ENCODE results near the gene ZNF692. TPM values are rescaled to one million over a fixed set of nuclear protein-coding genes. Genes with fewer than 3 reads are reported as not detected.

Gene ZNF692
- total and polyA plus RNA-seq, 9 donors = 13.2 to 47.7 (median 35.4) TPM

DNA sequence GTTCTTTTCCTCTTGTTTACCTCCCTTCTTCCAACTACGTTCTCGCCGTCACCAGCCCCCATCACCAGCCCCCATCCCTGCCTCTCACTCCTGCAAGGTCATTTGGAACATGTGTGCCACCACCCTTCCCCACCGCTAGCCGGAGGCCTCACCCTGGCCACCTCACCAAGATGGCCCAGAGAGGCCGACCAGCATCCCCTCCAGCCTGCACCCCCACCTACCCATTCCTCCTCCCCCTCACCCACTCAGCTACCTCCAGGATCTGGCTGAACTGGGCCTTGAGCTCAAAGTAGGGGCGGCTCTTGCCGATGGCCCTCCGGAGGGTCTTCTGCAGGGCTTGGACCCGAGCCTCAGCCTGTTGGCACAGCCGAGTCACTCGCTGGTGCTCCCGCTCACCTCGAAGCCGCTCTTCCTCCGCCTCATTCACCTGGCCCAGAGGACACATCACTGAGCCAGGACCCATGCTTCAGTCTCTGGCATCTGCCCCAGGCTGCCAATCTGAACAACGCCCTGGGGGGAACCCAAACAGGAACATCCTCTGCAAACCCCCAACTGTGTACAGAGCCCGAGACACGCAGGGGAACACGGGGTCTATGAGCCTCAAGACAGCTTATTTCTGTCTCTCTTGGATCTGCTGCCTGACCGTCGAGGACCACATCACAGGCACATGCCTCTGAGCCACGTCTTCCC is 46.0 kb downstream of the ZNF692 start:
- intact Hi-C loops (cut with DNase I) = no loop called here
- Histone ChIP-seq H3K9me3 (no peaks in the 10 kb centered on the region), H3K4me1 (ENCODE audit: insufficient read depth) (peaks cover 3% of the 10 kb centered on the region), H3K27ac (no peak overlapping the region), H3K27me3 (no peaks in the 10 kb centered on the region), H3K36me3 (no peaks in the 10 kb centered on the region), H3K4me3 (no peak overlapping the region)
- 92 to 93% (median 92%) methylated on average over 23 of the region's 23 CpGs for WGBS, 3 donors
- DNase-seq = no peak
- TF ChIP-seq, protein P1, sequence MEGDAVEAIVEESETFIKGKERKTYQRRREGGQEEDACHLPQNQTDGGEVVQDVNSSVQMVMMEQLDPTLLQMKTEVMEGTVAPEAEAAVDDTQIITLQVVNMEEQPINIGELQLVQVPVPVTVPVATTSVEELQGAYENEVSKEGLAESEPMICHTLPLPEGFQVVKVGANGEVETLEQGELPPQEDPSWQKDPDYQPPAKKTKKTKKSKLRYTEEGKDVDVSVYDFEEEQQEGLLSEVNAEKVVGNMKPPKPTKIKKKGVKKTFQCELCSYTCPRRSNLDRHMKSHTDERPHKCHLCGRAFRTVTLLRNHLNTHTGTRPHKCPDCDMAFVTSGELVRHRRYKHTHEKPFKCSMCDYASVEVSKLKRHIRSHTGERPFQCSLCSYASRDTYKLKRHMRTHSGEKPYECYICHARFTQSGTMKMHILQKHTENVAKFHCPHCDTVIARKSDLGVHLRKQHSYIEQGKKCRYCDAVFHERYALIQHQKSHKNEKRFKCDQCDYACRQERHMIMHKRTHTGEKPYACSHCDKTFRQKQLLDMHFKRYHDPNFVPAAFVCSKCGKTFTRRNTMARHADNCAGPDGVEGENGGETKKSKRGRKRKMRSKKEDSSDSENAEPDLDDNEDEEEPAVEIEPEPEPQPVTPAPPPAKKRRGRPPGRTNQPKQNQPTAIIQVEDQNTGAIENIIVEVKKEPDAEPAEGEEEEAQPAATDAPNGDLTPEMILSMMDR (IDR thresholded peaks at IDR 0.05) = no peak
- TF ChIP-seq POLR2A (IDR thresholded peaks at IDR 0.05) (no peak), EP300 (IDR thresholded peaks at IDR 0.05) (no peak)

DNA sequence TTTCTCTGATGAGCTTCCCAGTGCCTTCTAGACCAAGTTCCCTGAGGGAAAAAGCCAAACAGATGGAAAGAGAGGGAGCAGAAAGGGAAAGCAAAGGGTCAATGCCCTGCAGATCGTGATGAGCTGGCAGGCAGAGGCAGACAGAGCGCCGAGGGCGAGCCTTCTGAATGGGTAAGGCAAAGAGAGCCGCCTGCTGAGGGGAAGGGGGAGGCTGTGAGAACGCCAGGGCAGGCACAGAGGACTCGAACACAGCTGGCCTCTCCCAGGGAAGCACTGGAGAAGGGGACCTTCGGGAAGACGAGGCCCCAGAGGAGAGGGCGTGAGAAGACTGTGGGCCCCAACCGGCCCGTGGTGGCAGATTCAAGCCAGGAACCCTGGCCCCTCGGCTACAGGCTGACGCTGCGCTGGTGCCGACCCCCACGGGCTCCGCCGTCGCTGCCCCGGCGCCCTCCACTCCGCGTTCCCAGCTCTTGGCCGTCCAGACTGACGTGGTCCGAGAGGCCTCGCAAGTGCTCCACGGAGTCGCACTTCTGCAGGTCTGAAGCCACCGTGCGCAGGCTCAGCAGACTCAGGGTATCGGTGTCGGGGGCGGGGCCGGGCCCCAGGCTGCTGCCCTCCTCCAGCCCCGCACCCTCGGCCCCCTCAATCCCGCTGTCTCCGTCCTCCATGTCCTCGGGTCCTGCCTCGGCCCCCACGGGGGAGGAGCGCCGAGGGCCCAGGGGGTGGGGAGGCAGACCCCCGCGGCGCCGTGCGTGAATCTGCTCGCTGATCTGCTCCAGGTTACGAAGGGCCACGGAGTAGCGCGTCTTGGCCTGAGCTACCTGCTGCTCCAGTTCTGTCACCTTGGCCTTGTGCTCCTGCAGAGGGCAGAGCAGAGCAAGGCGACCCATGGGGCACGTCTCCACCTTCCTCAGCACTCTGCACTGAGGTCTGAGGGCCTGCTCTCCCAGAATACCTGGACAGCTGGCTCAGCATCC is 47.1 kb downstream of the ZNF692 start:
- intact Hi-C loops (cut with DNase I) = no loop called here
- Histone ChIP-seq H3K9me3 (no peaks in the 10 kb centered on the region), H3K4me1 (ENCODE audit: insufficient read depth) (peaks cover 3% of the 10 kb centered on the region), H3K36me3 (no peaks in the 10 kb centered on the region), H3K27me3 (no peaks in the 10 kb centered on the region), H3K4me3 (no peak overlapping the region), H3K27ac (no peak overlapping the region)
- DNase-seq = no peak
- 79 to 84% (median 82%) methylated on average over 55 to 57 of the region's 57 CpGs for WGBS, 3 donors
- TF ChIP-seq, protein P1 (IDR thresholded peaks at IDR 0.05) = no peak
- TF ChIP-seq POLR2A (IDR thresholded peaks at IDR 0.05) (no peak), EP300 (IDR thresholded peaks at IDR 0.05) (no peak)

DNA sequence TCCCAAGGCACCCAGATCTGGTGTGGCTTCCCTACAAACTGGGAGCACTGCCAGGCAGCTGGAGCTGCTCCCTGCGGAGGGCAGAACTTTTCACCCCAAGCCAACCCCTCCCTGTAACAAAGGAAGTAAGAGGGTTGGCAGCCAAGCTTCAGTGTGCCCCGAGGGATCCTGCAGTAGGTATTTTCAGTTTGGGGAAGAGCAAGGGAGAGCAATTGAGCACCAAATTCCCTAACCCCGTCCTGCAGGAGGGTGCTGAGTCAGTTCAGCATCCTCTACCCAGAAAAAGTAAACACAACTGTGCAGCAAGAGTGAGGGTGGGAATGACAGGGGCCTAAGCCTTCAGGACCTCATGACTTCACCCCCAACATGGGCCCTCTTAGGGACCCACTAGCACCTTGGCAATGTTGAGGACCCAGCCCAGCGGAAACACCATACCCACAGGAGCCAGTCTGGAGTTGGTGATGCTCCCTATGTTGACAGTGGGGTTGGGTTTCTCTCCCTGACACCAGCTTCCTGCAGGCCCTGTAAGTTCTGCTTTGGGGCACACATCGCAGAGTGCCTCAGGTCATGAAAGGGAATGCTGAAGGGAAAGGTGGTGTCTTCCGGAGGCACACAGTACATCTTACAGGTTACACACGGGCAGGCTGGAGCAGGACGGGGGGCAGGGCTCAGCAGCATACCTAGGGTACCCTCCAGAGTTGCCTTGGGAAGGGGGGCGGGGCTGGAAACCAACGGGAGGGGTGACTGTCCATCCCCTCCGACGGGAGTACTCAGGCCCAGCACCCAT is 48.0 kb downstream of the ZNF692 start:
- H3K36me3 ChIP-seq = no peaks in the 10 kb centered on the region
- WGBS, 3 donors = 58 to 65% (median 58%) methylated on average over 12 of the region's 12 CpGs

DNA sequence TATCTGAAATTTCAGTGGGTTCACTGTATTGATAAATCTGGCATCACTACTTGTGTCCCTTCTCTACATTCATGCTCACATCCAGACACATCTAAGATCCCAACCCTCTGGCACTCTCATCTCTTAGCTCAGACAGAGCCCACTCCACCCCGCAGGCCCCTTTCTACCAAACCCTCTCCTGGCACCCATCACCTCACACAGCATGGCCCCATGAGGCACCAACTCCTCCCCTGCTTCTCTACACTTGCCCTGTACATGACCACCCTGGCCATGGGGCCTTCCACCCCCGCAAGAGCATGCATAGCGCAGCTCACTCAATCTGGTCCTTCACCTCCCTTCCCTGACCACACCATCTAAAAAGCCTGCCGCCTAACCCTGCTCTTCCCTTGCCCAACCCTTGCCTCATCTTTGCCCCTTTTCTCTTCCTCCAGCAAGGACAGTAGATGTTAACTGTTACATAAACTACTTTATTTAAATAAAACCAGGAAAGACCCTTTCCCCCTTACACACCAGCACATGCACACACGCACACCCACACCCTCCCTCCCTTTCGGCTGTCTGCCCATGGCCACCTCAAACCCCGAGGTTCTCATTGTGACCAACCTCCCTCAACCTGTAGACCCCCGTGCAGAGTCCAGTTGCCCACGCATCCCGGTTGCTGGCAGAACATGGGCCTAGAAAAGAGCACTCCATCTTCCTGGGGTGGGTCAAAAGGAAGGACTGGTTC is 48.7 kb downstream of the ZNF692 start:
- WGBS, 3 donors = 83 to 87% (median 87%) methylated on average over 10 of the region's 10 CpGs
- intact Hi-C loops (cut with DNase I) = no loop called here
- TF ChIP-seq EP300 (IDR thresholded peaks at IDR 0.05) (no peak), POLR2A (IDR thresholded peaks at IDR 0.05) (no peak)
- TF ChIP-seq, protein P1 (IDR thresholded peaks at IDR 0.05) = no peak

More for the DNA sequence above, 48.0 kb downstream of the ZNF692 start:
- DNase-seq = no peak
- H3K9me3 ChIP-seq = no peaks in the 10 kb centered on the region
- no peak overlapping the region for H3K4me3 ChIP-seq
- H3K4me1 ChIP-seq (ENCODE audit: insufficient read depth) = peaks cover 3% of the 10 kb centered on the region
- no peaks in the 10 kb centered on the region for H3K27me3 ChIP-seq
- no peak for TF ChIP-seq POLR2A (IDR thresholded peaks at IDR 0.05)
- TF ChIP-seq EP300 (IDR thresholded peaks at IDR 0.05) = no peak
- H3K27ac ChIP-seq = no peak overlapping the region
- intact Hi-C loops (cut with DNase I) = no loop called here

More for the DNA sequence above, 48.7 kb downstream of the ZNF692 start:
- Histone ChIP-seq H3K9me3 (no peaks in the 10 kb centered on the region), H3K27me3 (no peaks in the 10 kb centered on the region), H3K4me3 (no peak overlapping the region), H3K27ac (no peak overlapping the region), H3K36me3 (no peaks in the 10 kb centered on the region), H3K4me1 (ENCODE audit: insufficient read depth) (peaks cover 3% of the 10 kb centered on the region)
- DNase-seq = no peak

All from ovary (tissue), 9 donors.